ENCODE measurements around the gene MTA1.

The MTA1 gene

DNA sequence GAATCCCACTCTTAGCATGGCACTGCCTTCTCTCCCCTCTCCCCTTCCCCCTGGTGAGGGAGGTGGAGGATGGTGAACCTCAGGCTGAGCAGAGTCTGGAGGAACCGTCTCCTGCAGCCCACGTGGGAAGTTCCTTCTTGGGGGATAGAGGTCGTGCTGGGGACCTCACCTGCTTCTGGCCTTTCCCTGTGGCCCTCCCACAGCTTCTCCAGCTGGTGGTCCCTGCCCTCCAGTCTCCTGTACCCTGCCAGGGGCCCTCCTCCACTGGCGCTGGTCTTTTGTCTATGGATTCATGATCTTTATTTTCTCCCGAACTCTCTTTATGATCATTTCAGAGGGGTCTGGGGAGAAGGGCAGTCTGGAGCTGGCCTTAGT is 9.0 kb upstream of the MTA1 start:
- no peak for DNase-seq (ENCODE audit: low read depth in 2 of 2)

DNA sequence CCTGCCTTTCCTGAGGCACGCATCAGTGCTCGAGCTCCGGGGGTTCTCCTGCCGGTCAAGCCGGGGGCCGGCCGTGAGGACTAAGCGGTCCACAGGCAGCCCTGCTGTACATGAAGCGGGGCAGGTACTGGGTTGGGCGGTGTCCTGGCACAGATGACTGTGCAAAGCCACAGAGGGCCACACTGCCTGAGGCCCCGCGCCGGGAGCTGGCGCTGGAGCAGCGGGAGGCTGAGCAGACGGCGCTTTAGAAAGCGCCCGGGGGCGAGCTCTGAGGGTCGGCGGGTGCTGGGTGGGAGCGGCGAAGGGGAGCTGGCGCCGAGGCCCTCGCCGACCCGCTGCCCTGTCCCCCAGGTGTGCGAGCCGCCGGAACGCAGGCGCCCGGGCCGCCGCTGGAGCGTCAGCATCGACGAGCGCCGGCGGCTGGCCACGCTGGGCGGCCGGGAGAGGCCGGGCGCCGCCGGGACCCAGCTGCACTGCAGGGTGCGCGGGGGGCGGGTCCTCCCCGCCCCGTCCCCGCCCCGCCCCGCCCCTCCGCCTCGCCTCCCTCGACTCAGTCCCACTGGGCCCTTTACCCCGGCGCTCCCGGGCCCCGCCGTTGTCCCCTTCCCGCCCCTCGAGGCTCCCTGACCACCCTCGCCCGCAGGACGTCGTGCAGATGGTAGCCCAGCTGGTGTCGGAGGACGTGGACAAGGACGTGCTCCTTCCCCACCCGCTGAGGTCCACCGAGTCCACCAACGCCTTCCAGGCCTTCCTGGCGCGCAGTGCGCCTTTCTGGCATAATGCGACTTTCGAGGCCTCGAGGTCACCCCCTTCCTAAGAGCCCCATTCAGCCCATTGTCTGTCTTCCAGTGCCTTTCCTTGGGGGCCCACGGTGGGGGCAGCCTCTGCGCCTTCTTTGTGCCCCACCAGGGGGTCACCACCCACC is 8.3 kb upstream of the MTA1 start:
- DNase-seq (ENCODE audit: low read depth in 2 of 2) = no peak

DNA sequence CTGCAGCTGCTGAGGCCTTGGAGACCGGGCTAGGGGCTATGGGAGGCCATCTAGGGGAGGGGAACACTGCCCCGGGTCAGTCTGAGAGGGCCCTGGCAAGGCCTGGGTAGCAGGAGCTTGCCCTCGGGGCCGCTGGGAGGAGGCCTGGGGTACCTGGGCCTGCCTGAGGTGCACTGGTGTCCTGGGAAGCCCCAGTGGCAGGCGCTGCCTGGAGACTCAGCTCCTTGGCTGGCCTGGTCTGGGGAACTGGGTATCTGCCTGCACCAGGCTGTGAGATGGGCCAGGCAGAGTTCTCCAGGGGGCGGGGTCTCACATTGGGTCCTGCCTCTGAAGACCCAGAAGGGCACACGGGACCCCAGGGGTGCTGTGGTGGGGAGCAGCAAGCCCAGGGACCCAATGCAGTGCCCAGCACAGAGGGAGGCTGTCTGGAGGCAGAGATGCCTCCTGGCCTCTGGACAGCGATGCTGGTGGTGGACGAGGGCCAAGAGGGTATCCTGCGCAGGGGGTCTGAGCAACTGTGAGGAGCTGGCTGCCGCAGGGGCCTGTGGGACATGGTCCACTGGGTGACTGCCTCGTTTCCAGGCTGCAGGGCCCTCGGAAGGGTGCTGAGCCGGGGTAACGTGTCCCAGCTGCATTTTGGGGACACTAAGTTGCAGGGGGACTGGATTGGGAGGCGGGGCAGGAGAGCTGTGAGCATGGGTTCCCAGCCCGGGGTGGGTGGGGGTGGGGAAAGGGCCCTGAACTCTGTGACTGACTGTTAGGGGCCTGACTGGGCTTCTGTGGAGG is 7.4 kb upstream of the MTA1 start:
- no peak for DNase-seq (ENCODE audit: low read depth in 2 of 2)

DNA sequence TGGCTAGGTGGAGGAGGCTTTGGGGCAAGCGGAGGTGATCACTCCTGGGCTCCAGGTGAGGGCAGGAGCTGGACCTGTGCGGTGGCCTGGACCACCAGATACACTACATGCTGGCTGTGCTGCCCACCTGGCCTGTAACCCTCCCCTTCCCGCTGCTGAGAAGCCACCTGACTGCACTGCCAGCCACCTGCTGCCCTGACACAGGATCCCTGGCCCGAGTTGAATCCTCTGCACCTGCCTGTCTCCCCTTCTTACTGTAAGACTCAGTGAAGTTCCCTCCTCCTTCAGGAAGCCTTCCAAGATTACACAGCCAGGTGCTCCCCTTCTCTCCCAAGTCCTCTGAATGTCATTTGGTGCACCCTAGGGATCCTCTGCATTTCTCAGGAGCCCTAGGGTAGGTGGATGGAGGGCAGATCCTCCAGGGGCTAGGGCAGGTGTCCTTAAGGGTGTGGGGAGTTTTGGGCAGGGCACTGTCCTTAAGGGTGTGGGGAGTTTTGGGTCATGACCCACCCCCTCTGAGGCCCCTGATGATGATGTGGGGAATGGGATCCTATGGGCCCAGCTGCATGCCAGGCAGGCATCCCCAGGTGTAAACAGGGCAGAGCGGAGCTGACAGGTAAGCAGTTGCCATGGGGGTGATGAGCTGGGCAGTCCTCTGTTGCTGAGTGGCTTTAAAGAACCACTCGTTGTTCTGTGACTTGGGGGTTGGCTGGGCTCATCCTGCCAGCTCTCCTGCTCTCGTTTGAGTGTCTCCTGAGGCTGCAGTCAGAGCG is 6.7 kb upstream of the MTA1 start:
- no peak for DNase-seq (ENCODE audit: low read depth in 2 of 2)

DNA sequence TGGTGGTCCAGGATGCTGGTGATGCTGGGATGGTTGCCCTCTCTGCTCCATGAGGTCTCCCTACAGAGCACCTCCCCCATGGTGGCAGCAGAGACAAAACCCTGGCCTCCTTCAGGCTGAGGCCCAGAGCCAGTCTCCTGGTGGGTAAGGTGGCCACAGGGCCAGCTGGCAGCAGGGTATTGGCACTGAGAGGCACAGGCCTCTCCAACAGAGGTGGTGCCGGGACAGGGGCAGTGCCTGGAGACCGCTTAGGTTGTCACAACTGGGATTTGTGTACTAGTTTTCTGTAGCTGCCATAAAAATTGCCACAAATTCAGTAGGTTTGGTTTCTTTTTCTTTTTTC is 6.1 kb upstream of the MTA1 start:
- DNase-seq (ENCODE audit: low read depth in 2 of 2) = no peak

DNA sequence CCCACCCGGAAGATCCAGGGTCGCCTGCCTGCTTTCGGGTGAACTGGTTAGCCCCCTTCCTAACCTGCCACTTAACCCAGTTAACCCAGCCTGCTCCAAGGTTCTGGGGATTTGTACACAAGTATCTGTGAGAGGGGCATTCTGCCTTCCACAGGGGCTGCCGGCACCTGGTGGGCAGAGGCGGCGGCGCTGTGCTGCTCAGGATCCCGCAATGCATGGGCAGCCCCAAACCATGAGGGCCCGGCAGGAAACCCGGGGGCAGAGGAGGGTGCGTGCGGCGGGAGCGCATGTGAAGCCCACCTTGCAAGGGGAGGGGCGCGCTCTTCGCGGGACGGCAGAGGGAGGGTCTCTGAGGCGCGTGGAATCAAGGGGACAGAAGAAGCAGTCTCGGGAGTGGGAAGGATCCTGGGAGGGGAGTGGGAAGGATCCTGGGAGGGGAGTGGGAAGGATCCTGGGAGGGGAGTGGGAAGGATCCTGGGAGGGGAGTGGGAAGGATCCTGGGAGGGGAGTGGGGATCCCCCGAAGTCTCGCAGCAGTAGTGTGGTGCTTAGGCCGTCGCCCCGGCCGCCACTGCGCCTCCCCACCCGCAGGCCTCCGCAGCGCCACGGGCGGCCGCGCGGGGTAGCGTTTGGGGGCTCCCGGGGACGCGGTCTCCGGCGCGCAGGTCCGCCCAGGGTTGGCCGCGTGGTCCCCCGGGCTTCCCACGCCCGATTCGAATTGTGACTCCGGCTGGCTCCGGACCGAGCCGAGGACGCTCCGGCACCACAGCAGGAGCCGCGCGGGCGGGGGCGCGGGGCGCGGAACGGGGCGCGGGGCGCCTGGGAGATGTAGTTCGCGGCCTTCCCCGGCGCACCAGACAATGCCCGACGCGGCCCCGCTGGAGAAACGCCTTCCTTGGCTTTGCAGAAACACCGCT is 4.9 kb upstream of the MTA1 start:
- DNase-seq (ENCODE audit: low read depth in 2 of 2) = peak; percentile 26 to 27

DNA sequence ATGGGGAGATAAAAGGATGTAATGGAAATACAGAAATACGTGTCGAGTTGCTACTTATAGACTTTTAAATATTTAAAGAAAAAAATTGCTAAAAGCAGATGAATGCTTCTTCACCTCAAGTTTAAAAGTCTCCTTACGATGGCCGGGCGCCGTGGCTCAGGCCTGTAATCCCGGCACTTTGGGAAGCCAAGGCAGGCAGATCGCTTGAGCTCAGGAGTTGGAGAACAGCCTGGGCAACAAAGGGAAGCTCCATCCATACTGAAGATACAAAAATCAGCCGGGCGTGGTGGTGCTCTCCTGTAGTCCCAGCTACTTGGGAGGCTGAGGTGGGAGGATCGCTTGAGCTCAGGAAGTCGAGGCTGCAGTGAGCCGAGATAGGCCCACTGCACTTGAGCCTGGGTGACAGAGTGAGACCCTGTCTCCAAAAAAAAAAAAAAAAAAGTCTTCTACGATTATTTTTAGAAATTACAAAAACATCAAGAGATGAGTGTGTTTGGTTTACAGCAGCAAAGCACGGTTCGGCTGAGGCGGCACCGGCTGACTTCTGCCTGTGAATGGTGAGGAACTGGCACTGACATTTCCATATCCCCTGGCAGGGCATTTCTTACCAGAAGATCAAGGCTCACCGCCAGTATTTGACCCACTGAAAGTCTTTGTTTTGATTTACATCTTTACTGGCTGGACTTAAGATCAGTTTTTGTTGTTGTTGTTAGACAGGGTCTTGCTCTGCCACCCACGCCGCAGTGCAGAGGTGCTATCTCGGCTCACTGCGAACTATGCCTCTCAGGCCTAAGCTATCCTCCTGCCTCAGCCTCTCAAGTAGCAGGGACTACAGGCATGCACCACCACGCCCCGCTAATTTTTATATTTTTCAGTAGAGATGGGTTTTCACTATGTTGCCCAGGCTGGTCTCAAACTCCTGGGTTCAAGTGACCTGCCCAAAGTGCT is 3.9 kb upstream of the MTA1 start:
- no peak for DNase-seq (ENCODE audit: low read depth in 2 of 2)

DNA sequence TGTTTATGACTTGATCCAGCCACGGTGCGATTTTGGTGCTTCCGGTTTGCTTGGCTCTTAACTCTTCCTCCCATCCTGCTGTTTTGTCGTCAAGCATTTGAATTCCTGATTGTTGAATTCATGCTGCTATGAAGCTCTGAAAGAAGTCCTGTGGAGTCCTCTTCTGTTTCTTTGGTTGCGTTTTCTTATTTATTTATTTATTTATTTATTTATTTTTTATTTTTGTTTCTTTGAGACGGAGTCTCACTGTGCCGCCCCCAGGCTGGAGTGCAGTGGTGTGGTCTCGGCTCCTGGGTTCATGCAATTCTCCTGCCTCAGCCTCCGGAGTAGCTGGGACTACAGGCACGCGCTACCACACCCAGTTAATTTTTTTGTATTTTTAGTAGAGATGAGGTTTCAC is 3.0 kb upstream of the MTA1 start:
- no peak for DNase-seq (ENCODE audit: low read depth in 2 of 2)

DNA sequence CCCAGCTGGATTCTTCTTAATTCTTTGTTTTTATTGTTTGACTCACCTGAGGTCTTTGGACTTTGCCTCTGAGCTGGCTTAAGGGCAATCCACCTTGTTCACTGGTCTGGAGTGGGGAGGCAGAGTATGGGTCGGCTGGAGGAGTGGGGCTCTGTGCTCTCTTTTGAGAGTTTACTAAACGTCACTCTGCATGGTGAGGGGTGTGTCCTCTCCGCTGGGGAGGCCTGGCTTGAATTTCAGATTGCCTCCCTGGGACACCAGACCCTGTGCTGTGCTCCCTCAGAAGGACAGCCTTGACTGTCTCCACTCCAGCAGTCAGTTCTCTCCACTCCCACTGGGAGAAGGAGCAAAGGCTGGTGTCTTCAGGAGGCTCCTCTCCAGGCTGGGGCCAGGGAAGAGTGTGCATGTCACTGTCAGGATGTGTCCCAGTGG is 1.9 kb upstream of the MTA1 start:
- DNase-seq (ENCODE audit: low read depth in 2 of 2) = no peak

DNA sequence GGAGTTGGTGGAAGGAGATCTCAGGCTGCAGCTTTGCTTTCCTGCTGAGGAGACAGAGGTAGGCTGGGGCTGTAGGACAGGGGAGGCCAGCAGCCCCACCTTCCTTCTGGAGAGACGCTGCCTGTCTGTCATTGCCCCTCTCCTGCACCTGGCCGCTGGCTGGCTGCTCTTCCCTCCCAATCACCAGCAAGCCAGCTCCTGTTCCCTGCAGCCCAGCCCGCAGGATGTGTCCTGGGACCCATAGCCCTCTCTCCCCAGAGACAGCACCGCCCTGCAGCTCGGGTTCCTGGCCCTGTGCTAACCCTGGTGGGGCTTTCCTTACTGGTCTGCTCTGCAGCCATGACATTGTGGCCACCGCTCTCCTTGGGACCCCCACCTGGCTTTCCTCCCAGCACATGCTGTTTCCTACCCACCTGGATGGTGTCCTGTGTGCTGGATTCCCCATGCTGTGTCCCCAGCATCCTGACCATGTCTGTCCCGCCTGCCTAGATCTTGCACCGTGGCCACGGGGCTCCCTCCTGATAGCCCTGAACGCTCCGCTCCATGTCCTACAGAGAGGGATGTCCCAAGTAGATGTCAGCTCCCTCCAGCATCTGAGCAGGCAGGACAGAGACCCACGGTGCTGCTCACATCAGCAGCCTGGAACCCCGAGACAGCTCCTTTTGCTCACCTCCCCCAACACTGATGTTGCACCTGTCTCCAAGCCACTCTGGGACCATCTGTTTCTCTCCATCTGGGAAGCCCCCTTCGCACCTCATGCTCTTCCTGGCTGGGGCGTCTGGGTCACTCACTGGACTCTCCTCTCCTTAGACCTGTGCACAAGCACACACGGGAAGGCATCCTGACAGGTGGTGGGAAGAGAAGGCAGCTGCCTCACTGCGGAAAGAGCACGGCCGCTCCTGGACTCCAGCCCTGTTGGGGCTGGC is 1.1 kb upstream of the MTA1 start:
- no peak for DNase-seq (ENCODE audit: low read depth in 2 of 2)

DNA sequence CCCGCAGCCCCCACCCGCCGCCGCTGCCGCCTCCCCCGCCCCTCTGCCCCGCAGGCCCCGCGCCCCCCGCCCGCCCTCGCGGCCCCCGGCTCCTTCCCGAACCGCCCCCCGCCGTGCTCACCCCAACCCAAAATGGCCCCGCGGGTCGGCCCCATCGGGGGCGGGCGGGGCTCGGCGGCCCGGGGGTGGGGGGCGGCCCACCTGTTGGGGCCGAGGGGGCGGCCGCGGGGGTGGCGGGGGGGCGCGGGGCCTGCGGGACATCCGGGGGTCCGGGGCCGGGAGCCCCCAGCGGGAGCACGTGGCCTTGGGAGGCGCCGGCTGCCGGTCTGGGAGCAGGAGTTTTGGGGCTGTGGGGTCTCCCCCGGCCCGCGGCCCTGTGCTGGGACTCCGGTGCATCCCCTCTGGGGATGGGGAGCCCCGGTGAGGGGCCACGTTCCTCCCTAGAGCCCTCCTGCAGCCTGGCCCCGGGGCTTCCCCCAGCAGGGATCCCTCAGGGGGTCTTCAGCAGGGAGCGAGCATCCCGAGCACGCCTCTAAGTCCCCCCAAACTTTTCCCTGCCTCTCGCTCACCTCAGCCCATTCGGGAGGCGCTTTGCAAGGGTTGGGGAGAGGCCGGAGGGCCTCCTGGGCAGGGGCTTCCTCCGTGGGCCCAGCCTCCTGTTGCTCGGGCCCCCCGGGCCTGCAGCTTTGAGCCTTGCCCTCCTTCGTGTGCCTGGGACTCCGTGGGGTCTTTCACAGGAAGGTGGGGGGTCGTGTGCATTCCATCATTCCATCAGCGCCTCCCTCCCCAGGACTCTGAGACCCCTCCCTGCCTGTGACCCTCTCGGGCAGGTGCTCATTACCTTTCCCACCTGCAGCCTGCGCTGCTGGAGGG is 710 bp downstream of the MTA1 start:
- DNase-seq (ENCODE audit: low read depth in 2 of 2) = no peak

DNA sequence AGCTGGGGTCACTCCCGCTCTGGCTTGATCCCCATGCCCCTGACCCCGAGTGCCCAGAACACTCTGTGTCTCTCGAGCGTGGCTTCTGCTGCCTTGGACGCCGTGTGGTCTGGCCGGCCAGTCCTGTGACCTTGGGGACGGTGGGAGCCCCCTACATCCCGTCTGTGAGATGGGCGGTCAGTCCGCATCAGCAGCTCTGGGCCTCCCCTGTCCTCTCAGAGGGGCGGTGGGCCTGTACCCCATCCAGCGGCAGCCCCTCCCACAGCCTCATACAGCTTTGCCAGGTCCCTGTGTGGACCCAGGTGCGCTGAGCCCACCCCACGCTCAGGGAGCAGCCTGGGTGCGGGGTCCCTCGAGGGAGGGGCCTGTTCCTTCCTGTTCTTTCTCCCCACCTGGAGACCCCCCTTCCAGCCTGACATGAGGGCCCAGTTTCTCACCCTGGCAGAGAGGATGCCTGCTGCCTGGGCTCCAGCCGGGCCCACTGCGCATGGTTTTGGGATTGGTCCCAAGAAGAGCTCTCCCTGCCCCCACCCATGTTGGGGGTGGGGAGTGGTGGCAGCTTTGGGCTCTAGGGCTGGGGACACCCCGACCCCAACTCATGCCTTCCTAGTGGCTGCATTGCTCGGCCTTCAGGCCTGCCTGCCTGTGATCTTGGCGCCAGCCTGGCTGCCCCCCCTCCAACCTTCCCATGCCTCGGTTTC is 1.5 kb downstream of the MTA1 start:
- no peak for DNase-seq (ENCODE audit: low read depth in 2 of 2)

DNA sequence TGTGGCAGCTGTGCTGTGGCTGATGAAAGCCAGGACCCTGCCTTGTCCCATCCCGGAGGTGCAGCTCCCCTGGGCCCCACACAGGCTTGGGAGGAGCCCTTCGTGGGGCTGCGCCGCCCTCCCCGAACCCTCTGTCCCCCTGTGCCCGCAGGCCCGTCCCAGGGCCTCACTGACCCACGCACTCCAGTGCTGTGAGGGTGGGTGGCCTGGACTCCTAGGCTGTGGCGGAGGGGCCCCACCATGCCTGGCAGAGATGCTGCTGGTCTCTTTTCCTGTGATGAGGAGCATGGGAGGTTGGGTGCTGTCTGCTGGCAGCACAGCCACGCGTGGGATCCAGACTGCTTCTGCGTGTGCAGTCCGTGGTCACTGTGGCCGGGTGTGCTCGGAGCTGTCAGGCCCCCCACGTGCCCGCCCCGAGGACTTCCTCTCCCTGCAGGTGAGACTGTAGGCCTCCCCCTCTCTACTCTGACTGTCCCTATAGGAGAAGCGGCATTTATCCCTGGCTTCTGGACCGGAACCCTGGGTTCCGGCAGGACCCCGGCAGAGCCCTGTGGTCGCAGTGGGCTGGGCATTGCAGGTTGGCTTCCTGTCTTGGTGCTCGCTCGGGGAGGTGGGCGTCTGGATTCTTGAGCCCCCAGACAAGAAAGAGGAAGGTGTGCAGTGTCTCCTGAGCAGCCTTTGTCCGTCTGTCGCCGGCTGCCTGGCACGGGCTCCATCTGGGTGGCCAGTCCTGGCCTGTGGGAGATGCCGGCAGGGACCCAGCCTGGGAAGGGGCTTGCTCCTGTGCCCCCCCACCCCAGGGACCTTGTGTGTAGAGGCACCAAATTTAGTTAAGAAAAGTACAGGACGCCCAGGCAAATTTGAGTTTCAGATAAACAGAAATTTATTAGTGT is 2.3 kb downstream of the MTA1 start:
- no peak for DNase-seq (ENCODE audit: low read depth in 2 of 2)

DNA sequence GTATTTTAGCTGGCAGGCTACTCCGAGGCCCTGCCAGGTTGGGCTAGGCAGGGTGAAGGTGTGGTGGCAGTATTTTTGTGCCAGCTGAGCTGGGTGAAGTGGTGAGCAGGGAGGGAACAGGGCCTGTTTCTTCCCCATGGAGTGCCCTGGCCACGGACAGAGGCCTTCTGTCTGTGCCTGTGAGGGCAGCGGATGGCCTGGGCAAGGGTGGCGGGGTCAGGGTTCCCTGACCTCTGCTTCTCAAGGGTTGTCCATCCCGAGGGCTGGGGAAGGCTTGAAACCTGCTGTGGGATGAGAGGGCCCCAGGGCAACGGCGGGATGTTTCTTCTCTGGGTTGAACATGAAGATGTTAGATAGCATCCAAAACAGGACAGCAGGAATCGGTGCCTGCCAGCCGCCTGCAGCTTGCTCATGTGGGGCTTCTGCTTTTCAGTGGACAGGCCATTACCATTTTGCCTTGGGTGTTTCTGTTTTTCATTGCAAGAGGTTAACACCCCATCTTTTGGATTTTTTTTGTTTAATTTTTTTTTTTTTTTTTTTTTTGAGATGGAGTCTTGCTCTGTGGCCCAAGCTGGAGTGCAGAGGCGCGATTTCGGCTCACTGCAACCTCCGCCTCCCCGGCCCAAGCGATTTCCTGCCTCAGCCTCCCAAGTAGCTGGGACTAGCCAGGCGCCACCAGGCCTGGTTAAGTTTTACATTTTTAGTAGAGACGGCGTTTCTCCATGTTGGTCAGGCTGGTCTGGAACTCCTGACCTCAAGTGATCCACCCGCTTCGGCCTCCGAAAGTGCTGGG is 3.3 kb downstream of the MTA1 start:
- no peak for DNase-seq (ENCODE audit: low read depth in 2 of 2)

DNA sequence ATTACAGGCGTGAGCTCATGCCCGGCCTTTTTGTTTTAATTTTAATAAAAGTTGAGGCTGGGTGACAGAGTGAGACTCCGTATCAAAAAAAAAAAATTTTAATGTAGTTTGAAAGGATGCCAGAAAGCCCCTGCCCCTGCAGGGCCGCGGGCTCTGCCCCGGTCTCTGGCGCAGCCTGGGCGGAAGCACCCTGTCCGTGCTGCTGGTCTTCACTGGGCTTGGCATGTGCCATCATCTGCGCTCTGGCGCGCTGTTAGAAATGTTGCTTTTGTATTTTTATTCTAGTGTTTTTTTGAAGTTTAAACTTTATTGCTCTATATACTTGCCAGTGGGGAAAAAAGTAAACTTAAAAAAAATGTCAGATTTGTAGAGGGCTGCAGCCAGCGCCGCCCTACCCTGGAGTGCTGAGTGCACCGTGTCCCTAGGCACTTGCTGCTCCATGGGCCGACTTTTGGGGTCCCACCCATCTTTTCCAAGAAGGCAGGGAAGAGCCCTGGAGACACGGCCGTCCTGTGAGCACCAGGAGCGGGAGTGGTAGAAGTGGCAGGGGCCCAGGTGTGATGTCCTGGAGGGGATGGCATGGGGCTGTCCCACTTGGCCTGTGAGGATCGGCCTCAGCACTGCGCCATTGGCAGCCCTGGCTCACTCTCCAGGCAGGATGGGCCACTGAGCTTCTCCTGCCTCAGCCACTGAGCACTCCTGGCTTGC is 4.0 kb downstream of the MTA1 start:
- no peak for DNase-seq (ENCODE audit: low read depth in 2 of 2)
